Measurements from ENCODE around the gene KRTAP10-1.

- TF ChIP-seq CTCF (IDR thresholded peaks at IDR 0.05): no peak
- no peak for TF ChIP-seq POLR2A (IDR thresholded peaks at IDR 0.05)
Observed at GRCh38 chr21:44523567-44524413, 16.2 kb downstream of the KRTAP10-1 start.

All from uterus (tissue), 2 donors.